SIG-M5 (cell line): ENCODE data around the gene PRAMEF5.
"Not testable (repeated sequence)": the region's sequence is repeated elsewhere in the genome, so short reads cannot be mapped to it uniquely, and the experiment has no call there.

Experiments
- DNase-seq: peaks from one replicate; lab custom pipeline; 2025; lab: John Stamatoyannopoulos, UW

Gene PRAMEF5

GRCh38 chr1:13253898-13254297 is at the start of gene PRAMEF5:
PRAMEF5 (plus strand) TSS chr1:13254198; CDS start chr1:13259269, 5,071 bp downstream.
- not testable (repeated sequence) for DNase-seq

GRCh38 chr1:13208712-13209111 is 45.3 kb upstream of the PRAMEF5 start:
- not testable (repeated sequence) for DNase-seq

GRCh38 chr1:13216619-13217018 is 37.4 kb upstream of the PRAMEF5 start:
- not testable (repeated sequence) for DNase-seq

GRCh38 chr1:13219203-13219602 is 34.8 kb upstream of the PRAMEF5 start:
- DNase-seq = not testable (repeated sequence)

- not testable (repeated sequence) for DNase-seq
Observed at GRCh38 chr1:13222788-13223187, 31.2 kb upstream of the PRAMEF5 start.

- no peak for DNase-seq
Observed at GRCh38 chr1:13224480-13225060, 29.4 kb upstream of the PRAMEF5 start.

GRCh38 chr1:13225675-13226204 is 28.3 kb upstream of the PRAMEF5 start, which contains the start of gene PRAMEF18:
PRAMEF18 (minus strand) TSS chr1:13226154; CDS start chr1:13226106, 48 bp downstream.
- not testable (repeated sequence) for DNase-seq

GRCh38 chr1:13227271-13228055 is 26.5 kb upstream of the PRAMEF5 start:
- DNase-seq = not testable (repeated sequence)

GRCh38 chr1:13228343-13228781 is 25.6 kb upstream of the PRAMEF5 start:
- DNase-seq = no peak

GRCh38 chr1:13230096-13230495 is 23.9 kb upstream of the PRAMEF5 start:
- DNase-seq = not testable (repeated sequence)

- DNase-seq = not testable (repeated sequence)
Observed at GRCh38 chr1:13230601-13231000, 23.4 kb upstream of the PRAMEF5 start.

GRCh38 chr1:13231061-13231750 is 22.8 kb upstream of the PRAMEF5 start:
- not testable (repeated sequence) for DNase-seq

- not testable (repeated sequence) for DNase-seq
Observed at GRCh38 chr1:13232056-13232455, 21.9 kb upstream of the PRAMEF5 start.

- DNase-seq = not testable (repeated sequence)
Observed at GRCh38 chr1:13234057-13234456, 19.9 kb upstream of the PRAMEF5 start.

GRCh38 chr1:13237572-13237971 is 16.4 kb upstream of the PRAMEF5 start:
- not testable (repeated sequence) for DNase-seq

- not testable (repeated sequence) for DNase-seq
Observed at GRCh38 chr1:13239633-13240032, 14.4 kb upstream of the PRAMEF5 start.

- not testable (repeated sequence) for DNase-seq
Observed at GRCh38 chr1:13243536-13244263, 10.3 kb upstream of the PRAMEF5 start.

GRCh38 chr1:13245841-13246553 is 8.0 kb upstream of the PRAMEF5 start:
- not testable (repeated sequence) for DNase-seq

- DNase-seq = not testable (repeated sequence)
Observed at GRCh38 chr1:13246554-13246871, 7.5 kb upstream of the PRAMEF5 start.

- not testable (repeated sequence) for DNase-seq
Observed at GRCh38 chr1:13247122-13247521, 6.9 kb upstream of the PRAMEF5 start.

- not testable (repeated sequence) for DNase-seq
Observed at GRCh38 chr1:13265124-13265523, 11.1 kb downstream of the PRAMEF5 start.
